SK-N-SH (cell line): Measurements from ENCODE around the gene SHCBP1. TPM values are rescaled to one million over a fixed set of nuclear protein-coding genes. Genes with fewer than 3 reads are reported as not detected.
A peak's percentile ranks its signal among the peaks of the same experiment; 100 is the strongest.
"Not testable (repeated sequence)": the region's sequence is repeated elsewhere in the genome, so short reads cannot be mapped to it uniquely, and the experiment has no call there.

ENCODE experiments used
- CTCF ChIA-PET: fragments of 300-600, 350-600 bp; formaldehyde crosslinking; extraction: SDS; loops from one replicate; lab custom pipeline; 2021; lab: Yijun Ruan, JAX
- POLR2A ChIA-PET: fragments of 350-600 bp; sonication (Branson Sonifier 250); formaldehyde crosslinking; extraction: SDS; loops from one replicate; lab custom pipeline; 2020; ENCODE audit warnings: antibody characterized with exemption, inconsistent platforms; lab: Yijun Ruan, JAX
- DNase-seq: peaks from one replicate; pipeline ENCODE4 v3.0.0; 2012
- H2AFZ ChIP-seq: fragments of 200-600 bp; sonication (generic); 2 replicates; pipeline ENCODE4 v1.8.1; 2016; ENCODE audit warnings: antibody characterized with exemption, mild to moderate bottlenecking, low read depth
- H3F3A ChIP-seq: fragments of 200-600 bp; sonication (generic); replicated peaks from 2 replicates; pipeline ENCODE3; 2016; ENCODE audit warnings: antibody characterized with exemption, mild to moderate bottlenecking; ENCODE audit not compliant: insufficient read depth
- H3K27ac ChIP-seq, 2 experiments: fragments of 200-500 bp in 1 of 2; fragments of 200-600 bp in 1 of 2; sonication (Bioruptor generic) in 1 of 2; sonication (generic), shearing (Covaris generic) in 1 of 2; 2 replicates each; pipeline versions ENCODE4 v1.5.1 to v1.6.1; 2014 to 2016; ENCODE audit warnings: low read depth in 2 of 2, inconsistent platforms in 1 of 2, low read length in 1 of 2, mild to moderate bottlenecking in 1 of 2, mixed read lengths in 1 of 2
- H3K27me3 ChIP-seq: fragments of 200-600 bp; sonication (generic), shearing (Covaris generic); 2 replicates; pipeline ENCODE4 v1.6.1; 2016; ENCODE audit warnings: mixed run types; ENCODE audit not compliant: insufficient read depth
- H3K36me3 ChIP-seq, 2 experiments: fragments of 200-500 bp in 1 of 2; fragments of 200-600 bp in 1 of 2; sonication (Bioruptor generic) in 1 of 2; sonication (generic) in 1 of 2; replicated peaks in 1 of 2; 2 replicates each; pipeline versions ENCODE3 to v1.5.1; 2014 to 2016; ENCODE audit warnings: low read length in 1 of 2, mild to moderate bottlenecking in 1 of 2; ENCODE audit not compliant: insufficient read depth in 2 of 2, control insufficient read depth in 1 of 2
- H3K4me1 ChIP-seq, 2 experiments: fragments of 200-500 bp in 1 of 2; fragments of 200-600 bp in 1 of 2; sonication (Bioruptor generic) in 1 of 2; sonication (generic), shearing (Covaris generic) in 1 of 2; 2 replicates each; pipeline versions ENCODE4 v1.5.1 to v1.6.1; 2014 to 2016; ENCODE audit warnings: low read depth in 1 of 2, low read length in 1 of 2, mixed run types in 1 of 2; ENCODE audit not compliant: insufficient read depth in 2 of 2, control insufficient read depth in 1 of 2
- H3K4me2 ChIP-seq: fragments of 200-600 bp; sonication (generic), shearing (Covaris generic); 2 replicates; pipeline ENCODE4 v1.6.1; 2017; ENCODE audit warnings: mixed run types
- H3K4me3 ChIP-seq, 2 experiments: fragments of 200-500 bp in 1 of 2; fragments of 200-600 bp in 1 of 2; sonication (Bioruptor generic) in 1 of 2; sonication (generic), shearing (Covaris generic) in 1 of 2; 2 replicates each; pipeline versions ENCODE4 v1.5.1 to v1.8.1; 2014 to 2016; ENCODE audit warnings: low read depth in 2 of 2, inconsistent platforms in 1 of 2, low read length in 1 of 2, mild to moderate bottlenecking in 1 of 2, mixed read lengths in 1 of 2, moderate library complexity in 1 of 2
- H3K79me2 ChIP-seq: fragments of 200-600 bp; sonication (generic); 2 replicates; pipeline ENCODE4 v1.8.1; 2017; ENCODE audit warnings: mild to moderate bottlenecking; ENCODE audit not compliant: insufficient read depth
- H3K9ac ChIP-seq: fragments of 200-600 bp; sonication (generic); 2 replicates; pipeline ENCODE4 v1.6.1; 2017; ENCODE audit warnings: mixed run types
- H3K9me2 ChIP-seq: fragments of 200-600 bp; sonication (generic); 2 replicates; pipeline ENCODE4 v1.6.1; 2017; ENCODE audit warnings: mixed run types
- H3K9me3 ChIP-seq: fragments of 200-600 bp; sonication (generic); 2 replicates; pipeline ENCODE4 v1.6.1; 2017; ENCODE audit warnings: mixed run types, mild to moderate bottlenecking, moderate library complexity
- H4K20me1 ChIP-seq: fragments of 200-600 bp; sonication (generic); 2 replicates; pipeline ENCODE4 v1.6.1; 2017; ENCODE audit warnings: mild to moderate bottlenecking, mixed run types; ENCODE audit not compliant: insufficient read depth
- CHD2 ChIP-seq: fragments of 150-350 bp; IDR thresholded peaks from 2 replicates; pipeline ENCODE4 v1.6.1; 2018; ENCODE audit warnings: low read length; ENCODE audit not compliant: partially characterized antibody
- CTCF ChIP-seq: fragments of 200-600 bp; sonication (generic); IDR thresholded peaks from 2 replicates; pipeline ENCODE4 v1.6.1; 2017; ENCODE audit warnings: antibody characterized with exemption, mild to moderate bottlenecking, moderate library complexity
- EZH2phosphoT487 ChIP-seq: fragments of 200-600 bp; sonication (generic); IDR thresholded peaks from 2 replicates; pipeline ENCODE4 v1.6.1; 2017; ENCODE audit warnings: low read depth, mixed run types, mild to moderate bottlenecking, antibody characterized with exemption, moderate library complexity, borderline replicate concordance
- FOXM1 ChIP-seq: IDR thresholded peaks from 2 replicates; pipeline ENCODE4 v1.4.0; 2012; ENCODE audit warnings: low read depth, mild to moderate bottlenecking
- GATA2 ChIP-seq: sonication (generic); formaldehyde crosslinking; IDR thresholded peaks from 2 replicates; pipeline ENCODE4 v1.5.0; 2020; ENCODE audit warnings: mild to moderate bottlenecking, missing genetic modification reagents
- MXI1 ChIP-seq: IDR thresholded peaks from 2 replicates; pipeline ENCODE4 v1.6.1; 2012; ENCODE audit warnings: mild to moderate bottlenecking, low read depth, low read length, improper control_type of control experiment
- PBX3 ChIP-seq: IDR thresholded peaks from 2 replicates; pipeline ENCODE4; 2012
- POLR2AphosphoS5 ChIP-seq: IDR thresholded peaks from 2 replicates; pipeline ENCODE4 v1.6.1; 2012; ENCODE audit warnings: low read depth, low read length
- RAD21 ChIP-seq: IDR thresholded peaks from 2 replicates; pipeline ENCODE4 v1.6.1; 2012; ENCODE audit warnings: mild to moderate bottlenecking, low read length
- RCOR1 ChIP-seq: fragments of 150-350 bp; IDR thresholded peaks from 2 replicates; pipeline ENCODE4 v1.6.1; 2017; ENCODE audit warnings: antibody characterized with exemption, low read length
- RXRA ChIP-seq: IDR thresholded peaks from 2 replicates; pipeline ENCODE4 v1.4.0; 2012; ENCODE audit warnings: low read depth, mild to moderate bottlenecking, borderline replicate concordance
- SIN3A ChIP-seq: IDR thresholded peaks from 2 replicates; pipeline ENCODE4 v1.6.1; 2012; ENCODE audit warnings: low read depth, mild to moderate bottlenecking, low read length, moderate library complexity, borderline replicate concordance
- SMC3 ChIP-seq: IDR thresholded peaks from 2 replicates; pipeline ENCODE4 v1.6.1; 2012; ENCODE audit warnings: low read depth, low read length, improper control_type of control experiment
- USF2 ChIP-seq: fragments of 150-350 bp; IDR thresholded peaks from 2 replicates; pipeline ENCODE4 v1.6.1; 2017; ENCODE audit warnings: antibody characterized with exemption, low read length, low read depth, borderline replicate concordance
- YY1 ChIP-seq: IDR thresholded peaks from 2 replicates; pipeline ENCODE4 v1.4.0; 2012; ENCODE audit warnings: low read depth, mild to moderate bottlenecking
- WGBS: methylation state at CpG from one replicate; pipeline ENCODE4 v1.1.6; 2017; ENCODE audit warnings: low lambda C conversion rate; 5-methylcytosine and 5-hydroxymethylcytosine counted together
- polyA plus RNA-seq, 3 experiments: library from polyadenylated mRNA; depleted of rRNA; stranded (reverse); fragments of >200 nt; gene quantifications; 2 replicates each; pipeline ENCODE4 v1.2.3, GENCODE V29; 2012

Gene SHCBP1
- polyA plus RNA-seq, 1 of the 3 experiments (the other 2 are of a cell fraction), result 12.5 TPM

GRCh38 chr16:46629331-46630219, 8.4 kb upstream of the SHCBP1 start:
- no peaks in the 10 kb centered on the region for H3K79me2 ChIP-seq
- H3K9ac ChIP-seq, result no peak overlapping the region
- DNase-seq, result peak; percentile 56
- 56% methylated on average over 10 of the region's 10 CpGs for WGBS
- peak overlapping the region; percentile 44; the same call in 1 of the 2 replicates for H3K4me2 ChIP-seq
- H3K4me1 ChIP-seq, result peaks cover 0 to 3% of the 10 kb centered on the region in 2 experiments; a peak in 1 of 4 replicates
- H3K9me2 ChIP-seq, result no peaks in the 10 kb centered on the region
- H3K36me3 ChIP-seq, result no peaks in the 10 kb centered on the region
- no peak overlapping the region for H3K27ac ChIP-seq
- H3K27me3 ChIP-seq, result no peaks in the 10 kb centered on the region
- peak overlapping the region; percentile 84 for H2AFZ ChIP-seq
- H3F3A ChIP-seq, result no peaks in the 10 kb centered on the region
- no peak overlapping the region for H3K4me3 ChIP-seq
- no peak for TF ChIP-seq SIN3A
- TF ChIP-seq POLR2AphosphoS5, result no peak
- peak; percentile 24 for TF ChIP-seq SMC3
- 0 out of 2 replicates have a peak, but pooled peaks have one; percentile 7 for TF ChIP-seq PBX3
- no peak for TF ChIP-seq FOXM1
- TF ChIP-seq YY1, result no peak
- peak; percentile 56 for TF ChIP-seq CTCF
- TF ChIP-seq EZH2phosphoT487, result no peak
- TF ChIP-seq MXI1, result no peak
- no peak for TF ChIP-seq CHD2
- no peak for TF ChIP-seq USF2
- TF ChIP-seq RAD21, result peak; percentile 40
- no peaks in the 10 kb centered on the region for H3K9me3 ChIP-seq
- ChIA-PET CTCF (interaction anchor here (1.1 to 1.6 kb wide), 5 partner anchors 12 to 185 kb away, joined by 3 to 5 read pairs (median 3); no protein-coding TSS in a partner anchor), POLR2A (no interaction called here)
- H4K20me1 ChIP-seq, result no peaks in the 10 kb centered on the region

- Histone ChIP-seq H3K36me3 (no peaks in the 10 kb centered on the region), H3K27ac (no peak overlapping the region), H3K9me2 (no peaks in the 10 kb centered on the region), H3K27me3 (no peaks in the 10 kb centered on the region), H2AFZ (no peak overlapping the region), H3K79me2 (no peaks in the 10 kb centered on the region), H3K9ac (no peak overlapping the region), H3F3A (no peaks in the 10 kb centered on the region), H3K4me2 (no peak overlapping the region), H3K4me1 (peaks cover 0 to 3% of the 10 kb centered on the region in 2 experiments; a peak in 1 of 4 replicates), H3K9me3 (no peaks in the 10 kb centered on the region), H4K20me1 (no peaks in the 10 kb centered on the region), H3K4me3 (no peak overlapping the region)
- DNase-seq, result no peak
- WGBS, result 82% methylated on average over 5 of the region's 5 CpGs
- POLR2A ChIA-PET, result no interaction called here
- TF ChIP-seq RXRA (no peak), RCOR1 (no peak), GATA2 (CRISPR knock-in tag) (no peak), EZH2phosphoT487 (no peak)
- CTCF ChIA-PET, result no interaction called here
Measured at GRCh38 chr16:46627746-46628145, 6.6 kb upstream of the SHCBP1 start.

- H3K9me3 ChIP-seq, H3F3A ChIP-seq, H2AFZ ChIP-seq, H3K36me3 ChIP-seq, H3K4me3 ChIP-seq, H3K79me2 ChIP-seq, POLR2A ChIA-PET, H3K9ac ChIP-seq, H3K4me2 ChIP-seq, DNase-seq, CTCF ChIA-PET, H4K20me1 ChIP-seq, H3K27me3 ChIP-seq, H3K27ac ChIP-seq, H3K4me1 ChIP-seq, H3K9me2 ChIP-seq: not testable (repeated sequence)
- 91% methylated on average over 17 of the region's 22 CpGs for WGBS
Measured at GRCh38 chr16:46626681-46627080, 5.5 kb upstream of the SHCBP1 start.
